ENCODE data around the gene PARD3B.

DNA sequence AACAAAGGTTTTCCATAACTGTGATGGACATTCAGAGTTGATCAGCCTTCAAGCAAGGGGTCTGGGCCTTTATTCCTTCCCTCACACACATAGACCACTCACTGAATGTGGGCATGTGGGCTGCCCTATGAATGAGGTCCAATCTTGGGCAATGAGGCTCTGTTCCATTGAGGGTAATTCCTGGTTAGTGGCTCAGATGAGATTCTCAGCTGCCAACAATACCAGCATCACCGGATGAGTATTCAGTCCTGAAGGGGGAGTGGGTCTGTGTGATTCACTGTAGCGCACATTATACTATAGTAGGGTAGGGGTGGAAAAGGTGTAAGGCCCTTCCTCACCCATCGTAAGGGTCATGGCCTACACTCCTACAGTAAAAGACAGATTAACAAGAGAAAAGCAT is 9.9 kb upstream of the PARD3B start:
- TF ChIP-seq, protein P1, sequence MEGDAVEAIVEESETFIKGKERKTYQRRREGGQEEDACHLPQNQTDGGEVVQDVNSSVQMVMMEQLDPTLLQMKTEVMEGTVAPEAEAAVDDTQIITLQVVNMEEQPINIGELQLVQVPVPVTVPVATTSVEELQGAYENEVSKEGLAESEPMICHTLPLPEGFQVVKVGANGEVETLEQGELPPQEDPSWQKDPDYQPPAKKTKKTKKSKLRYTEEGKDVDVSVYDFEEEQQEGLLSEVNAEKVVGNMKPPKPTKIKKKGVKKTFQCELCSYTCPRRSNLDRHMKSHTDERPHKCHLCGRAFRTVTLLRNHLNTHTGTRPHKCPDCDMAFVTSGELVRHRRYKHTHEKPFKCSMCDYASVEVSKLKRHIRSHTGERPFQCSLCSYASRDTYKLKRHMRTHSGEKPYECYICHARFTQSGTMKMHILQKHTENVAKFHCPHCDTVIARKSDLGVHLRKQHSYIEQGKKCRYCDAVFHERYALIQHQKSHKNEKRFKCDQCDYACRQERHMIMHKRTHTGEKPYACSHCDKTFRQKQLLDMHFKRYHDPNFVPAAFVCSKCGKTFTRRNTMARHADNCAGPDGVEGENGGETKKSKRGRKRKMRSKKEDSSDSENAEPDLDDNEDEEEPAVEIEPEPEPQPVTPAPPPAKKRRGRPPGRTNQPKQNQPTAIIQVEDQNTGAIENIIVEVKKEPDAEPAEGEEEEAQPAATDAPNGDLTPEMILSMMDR (IDR thresholded peaks at IDR 0.05): no peak
- TF ChIP-seq POLR2A (IDR thresholded peaks at IDR 0.05): no peak
